ENCODE measurements around the gene XPNPEP1. TPM values are rescaled to one million over a fixed set of nuclear protein-coding genes. Genes with fewer than 3 reads are reported as not detected.

Gene XPNPEP1
- total RNA-seq, 1 donor from 2014 or later, result 202 TPM

DNA sequence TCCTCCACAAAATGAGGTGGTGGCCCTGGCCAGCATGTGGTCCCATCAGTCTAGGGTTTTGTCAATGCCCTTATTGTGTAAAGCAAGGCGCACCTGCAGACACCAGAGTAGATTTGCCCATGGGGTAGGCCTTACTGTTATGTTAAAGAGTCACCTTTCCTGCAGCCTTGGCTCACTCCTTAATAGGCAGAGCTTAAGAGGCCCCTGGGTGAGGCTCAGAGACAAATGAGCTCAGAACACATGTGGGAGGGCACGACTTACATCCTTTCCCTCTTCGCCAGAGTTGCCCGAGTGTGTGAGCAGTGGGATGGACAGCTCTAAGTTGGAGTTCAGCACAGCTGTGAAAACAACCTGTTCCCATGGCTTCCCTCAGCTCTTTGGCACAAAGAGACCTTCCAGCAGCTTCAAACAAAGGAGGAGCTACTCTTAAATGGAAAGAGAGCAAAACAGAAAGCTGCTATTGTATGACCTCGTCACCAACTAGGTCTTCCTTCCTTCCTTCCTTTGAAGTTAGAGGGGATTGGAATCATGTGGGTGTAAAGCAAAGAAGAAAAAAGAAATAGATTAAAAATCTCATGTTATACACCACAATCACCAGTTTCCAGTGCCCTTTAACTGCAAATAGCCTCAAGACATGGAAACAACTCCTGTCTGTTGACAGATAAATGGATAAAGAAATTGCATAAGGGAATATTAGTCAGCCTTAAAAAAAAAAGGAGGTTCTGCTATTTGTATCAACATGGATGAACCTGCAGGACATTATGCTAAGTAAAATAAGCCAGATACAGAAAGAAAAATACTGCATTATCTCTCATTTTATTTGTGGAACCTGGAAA is 11.9 kb upstream of the XPNPEP1 start:
- DNase-seq (ENCODE audit: low spot score), result peak; percentile 61
- Mint-ChIP-seq H3K27ac (ENCODE audit: unreplicated experiment) (peak overlapping the region; percentile 96), H3K27me3 (ENCODE audit: unreplicated experiment) (peaks cover 12% of the 10 kb centered on the region), H3K4me3 (ENCODE audit: unreplicated experiment) (no peak overlapping the region), H3K4me1 (ENCODE audit: unreplicated experiment) (peaks cover 40% of the 10 kb centered on the region), H3K36me3 (ENCODE audit: low read depth, unreplicated experiment) (no peaks in the 10 kb centered on the region), H3K9me3 (ENCODE audit: unreplicated experiment) (no peaks in the 10 kb centered on the region)
- TF ChIP-seq, protein P1, sequence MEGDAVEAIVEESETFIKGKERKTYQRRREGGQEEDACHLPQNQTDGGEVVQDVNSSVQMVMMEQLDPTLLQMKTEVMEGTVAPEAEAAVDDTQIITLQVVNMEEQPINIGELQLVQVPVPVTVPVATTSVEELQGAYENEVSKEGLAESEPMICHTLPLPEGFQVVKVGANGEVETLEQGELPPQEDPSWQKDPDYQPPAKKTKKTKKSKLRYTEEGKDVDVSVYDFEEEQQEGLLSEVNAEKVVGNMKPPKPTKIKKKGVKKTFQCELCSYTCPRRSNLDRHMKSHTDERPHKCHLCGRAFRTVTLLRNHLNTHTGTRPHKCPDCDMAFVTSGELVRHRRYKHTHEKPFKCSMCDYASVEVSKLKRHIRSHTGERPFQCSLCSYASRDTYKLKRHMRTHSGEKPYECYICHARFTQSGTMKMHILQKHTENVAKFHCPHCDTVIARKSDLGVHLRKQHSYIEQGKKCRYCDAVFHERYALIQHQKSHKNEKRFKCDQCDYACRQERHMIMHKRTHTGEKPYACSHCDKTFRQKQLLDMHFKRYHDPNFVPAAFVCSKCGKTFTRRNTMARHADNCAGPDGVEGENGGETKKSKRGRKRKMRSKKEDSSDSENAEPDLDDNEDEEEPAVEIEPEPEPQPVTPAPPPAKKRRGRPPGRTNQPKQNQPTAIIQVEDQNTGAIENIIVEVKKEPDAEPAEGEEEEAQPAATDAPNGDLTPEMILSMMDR (IDR thresholded peaks at IDR 0.05; ENCODE audit: unreplicated experiment), result no peak

DNA sequence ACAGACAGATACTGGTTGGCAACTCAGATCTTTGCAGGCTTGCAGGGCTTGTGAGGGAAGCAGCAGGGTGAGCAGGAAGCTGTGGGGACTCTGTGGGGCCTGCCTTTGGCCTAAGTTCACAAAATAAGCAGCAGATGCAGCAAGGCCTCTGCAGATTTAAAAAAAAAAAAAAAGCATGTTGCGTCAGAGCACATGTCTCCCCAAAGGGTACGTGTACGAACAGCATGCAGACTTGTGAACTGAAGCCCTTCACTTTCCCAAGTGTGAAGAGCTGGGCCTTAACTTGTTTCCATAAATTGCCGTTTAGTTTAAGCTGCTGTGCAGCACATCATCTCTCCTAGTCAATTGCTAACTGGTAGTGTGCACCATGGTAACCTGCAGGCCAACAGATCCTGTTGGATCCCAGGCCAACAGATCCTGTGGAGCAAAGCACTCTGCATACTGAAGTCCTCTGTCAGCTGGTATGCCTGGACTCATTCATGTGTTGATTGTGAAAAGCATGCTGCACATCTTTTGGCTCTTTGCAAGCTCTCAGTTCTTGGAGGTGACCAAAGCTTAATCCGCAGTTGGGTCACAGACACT is 10.8 kb upstream of the XPNPEP1 start:
- TF ChIP-seq, protein P1 (IDR thresholded peaks at IDR 0.05; ENCODE audit: unreplicated experiment), result no peak
- H3K36me3 Mint-ChIP-seq (ENCODE audit: low read depth, unreplicated experiment), result no peaks in the 10 kb centered on the region
- DNase-seq (ENCODE audit: low spot score), result no peak
- no peaks in the 10 kb centered on the region for H3K9me3 Mint-ChIP-seq (ENCODE audit: unreplicated experiment)
- peaks cover 12% of the 10 kb centered on the region for H3K27me3 Mint-ChIP-seq (ENCODE audit: unreplicated experiment)
- peak overlapping the region; percentile 40 for H3K4me3 Mint-ChIP-seq (ENCODE audit: unreplicated experiment)
- peak overlapping the region; percentile 96 for H3K27ac Mint-ChIP-seq (ENCODE audit: unreplicated experiment)
- H3K4me1 Mint-ChIP-seq (ENCODE audit: unreplicated experiment), result peaks cover 42% of the 10 kb centered on the region

DNA sequence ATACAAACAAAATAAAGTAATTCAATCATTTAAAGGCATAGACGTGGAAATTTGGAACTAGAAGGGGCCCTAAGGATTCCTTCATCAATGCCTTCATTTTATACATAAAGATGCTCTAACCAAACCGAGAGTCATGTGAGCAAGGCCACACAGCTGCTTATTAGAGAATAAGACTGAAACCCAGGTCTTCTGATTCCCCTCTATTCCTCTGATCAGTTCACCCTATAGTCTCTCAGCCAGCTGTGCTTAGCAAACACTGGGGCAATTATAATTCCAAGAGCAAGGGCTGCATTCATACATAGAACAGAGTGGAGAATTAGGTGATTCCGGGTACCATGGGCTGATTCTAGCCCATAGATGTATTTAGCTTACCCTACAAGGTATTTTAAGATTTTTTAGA is 9.7 kb upstream of the XPNPEP1 start:
- Mint-ChIP-seq H3K27ac (ENCODE audit: unreplicated experiment) (no peak overlapping the region), H3K9me3 (ENCODE audit: unreplicated experiment) (no peaks in the 10 kb centered on the region), H3K27me3 (ENCODE audit: unreplicated experiment) (peaks cover 12% of the 10 kb centered on the region)

DNA sequence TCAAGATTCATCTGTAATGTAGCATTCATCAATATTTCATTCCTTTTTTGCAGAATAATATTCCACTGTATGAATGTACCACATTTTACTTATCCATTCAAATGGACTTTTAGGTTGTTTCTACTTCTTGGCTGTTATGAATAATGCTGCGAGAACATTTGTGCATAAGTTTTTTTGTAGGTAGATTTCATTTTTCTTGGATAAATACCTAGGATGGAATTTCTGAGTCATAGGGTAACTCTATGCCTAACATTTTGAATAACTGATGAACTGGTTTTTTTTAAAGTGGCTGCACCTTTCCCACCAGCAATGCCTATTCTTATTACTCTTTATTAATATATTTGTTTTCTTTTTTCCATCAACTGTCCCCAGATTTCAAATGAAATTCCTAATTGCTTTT is 9.1 kb upstream of the XPNPEP1 start:
- Mint-ChIP-seq H3K4me3 (ENCODE audit: unreplicated experiment) (no peak overlapping the region), H3K36me3 (ENCODE audit: low read depth, unreplicated experiment) (no peaks in the 10 kb centered on the region), H3K9me3 (ENCODE audit: unreplicated experiment) (no peaks in the 10 kb centered on the region), H3K27me3 (ENCODE audit: unreplicated experiment) (peaks cover 12% of the 10 kb centered on the region), H3K27ac (ENCODE audit: unreplicated experiment) (no peak overlapping the region), H3K4me1 (ENCODE audit: unreplicated experiment) (peaks cover 42% of the 10 kb centered on the region)
- DNase-seq (ENCODE audit: low spot score), result no peak
- TF ChIP-seq, protein P1 (IDR thresholded peaks at IDR 0.05; ENCODE audit: unreplicated experiment), result no peak

More for the DNA sequence above, 9.7 kb upstream of the XPNPEP1 start:
- no peak for DNase-seq (ENCODE audit: low spot score)
- TF ChIP-seq, protein P1 (IDR thresholded peaks at IDR 0.05; ENCODE audit: unreplicated experiment), result no peak
- no peak overlapping the region for H3K4me3 Mint-ChIP-seq (ENCODE audit: unreplicated experiment)
- no peaks in the 10 kb centered on the region for H3K36me3 Mint-ChIP-seq (ENCODE audit: low read depth, unreplicated experiment)
- H3K4me1 Mint-ChIP-seq (ENCODE audit: unreplicated experiment), result peaks cover 42% of the 10 kb centered on the region

DNA sequence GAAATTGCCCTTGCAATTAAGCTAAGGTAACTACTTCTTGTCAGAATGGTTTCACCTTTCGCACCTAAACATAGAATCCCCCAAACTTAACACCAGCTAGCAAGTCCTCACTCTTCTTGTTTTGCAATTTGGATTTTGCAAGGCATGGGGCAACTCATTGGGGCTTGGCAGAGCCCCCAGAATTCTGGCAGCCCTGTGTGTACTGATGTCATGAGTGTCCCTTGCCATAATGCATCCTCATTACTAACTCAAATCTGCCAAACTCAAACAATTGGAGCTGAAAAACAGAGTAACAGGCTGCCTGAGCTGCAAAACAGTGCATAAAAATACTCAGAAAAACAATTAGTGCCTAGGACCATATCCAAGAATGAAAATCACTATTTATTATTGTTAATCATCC is 7.9 kb upstream of the XPNPEP1 start:
- Mint-ChIP-seq H3K27ac (ENCODE audit: unreplicated experiment) (no peak overlapping the region), H3K9me3 (ENCODE audit: unreplicated experiment) (no peaks in the 10 kb centered on the region), H3K4me3 (ENCODE audit: unreplicated experiment) (no peak overlapping the region), H3K36me3 (ENCODE audit: low read depth, unreplicated experiment) (no peaks in the 10 kb centered on the region), H3K4me1 (ENCODE audit: unreplicated experiment) (peaks cover 36% of the 10 kb centered on the region), H3K27me3 (ENCODE audit: unreplicated experiment) (peaks cover 8% of the 10 kb centered on the region)
- TF ChIP-seq, protein P1 (IDR thresholded peaks at IDR 0.05; ENCODE audit: unreplicated experiment), result no peak
- DNase-seq (ENCODE audit: low spot score), result no peak

All from endothelial cell (in vitro differentiated cells).